ENCODE measurements around the gene KLF7.

DNA sequence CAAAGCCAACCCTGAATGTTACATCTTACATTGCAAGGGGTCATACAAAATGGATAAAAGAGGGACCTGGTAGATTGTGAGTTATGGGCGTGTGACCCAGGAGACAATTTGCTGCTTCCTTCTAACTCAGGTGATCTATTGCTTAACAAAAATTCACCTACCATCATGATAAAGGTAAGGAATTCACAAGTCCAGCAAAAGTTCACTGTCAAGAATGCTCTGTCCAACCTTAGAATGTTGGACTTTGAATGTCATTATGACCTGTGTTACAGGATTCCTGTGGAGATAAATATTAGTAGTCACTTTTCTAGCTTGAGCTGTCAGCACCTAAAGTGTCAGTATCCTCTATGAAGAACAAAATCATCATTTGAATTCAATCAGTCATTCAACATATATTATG, 7.9 kb upstream of the KLF7 start:
- TF ChIP-seq CTCF (conservative IDR thresholded peaks at IDR 0.05; ENCODE audit: low read length): no peak
- no peak for TF ChIP-seq EZH2phosphoT487 (IDR thresholded peaks at IDR 0.05; ENCODE audit: borderline replicate concordance, low read depth, low read length)
